HG03066 (cell line): ENCODE results near the gene ERC2.

Source experiments
- ATAC-seq: cut with Tn5 transposase; IDR thresholded peaks from one replicate; pipeline ENCODE4 v1.9.1; 2021; ENCODE audit warnings: low read depth; ENCODE audit not compliant: unreplicated experiment

Gene ERC2

GRCh38 chr3:55482496-55483195 lies 985.6 kb downstream of the ERC2 start:
- no peak for ATAC-seq

GRCh38 chr3:55481744-55482495 lies 986.3 kb downstream of the ERC2 start:
- ATAC-seq = no peak

GRCh38 chr3:55480911-55481743 lies 987.1 kb downstream of the ERC2 start:
- ATAC-seq = no peak

GRCh38 chr3:55477306-55478303 lies 990.7 kb downstream of the ERC2 start:
- ATAC-seq = no peak

GRCh38 chr3:55476515-55476914 lies 991.8 kb downstream of the ERC2 start:
- no peak for ATAC-seq

- no peak for ATAC-seq
Measured at GRCh38 chr3:55474213-55474632, 994.0 kb downstream of the ERC2 start.

GRCh38 chr3:55473788-55474187 lies 994.5 kb downstream of the ERC2 start:
- no peak for ATAC-seq

- no peak for ATAC-seq
Measured at GRCh38 chr3:55471522-55472280, 996.6 kb downstream of the ERC2 start.

- ATAC-seq = no peak
Measured at GRCh38 chr3:55471084-55471483, 997.2 kb downstream of the ERC2 start.

- ATAC-seq = no peak
Measured at GRCh38 chr3:55469957-55470526, 998.2 kb downstream of the ERC2 start.

- ATAC-seq = no peak
Measured at GRCh38 chr3:55468251-55468650, 1000.0 kb downstream of the ERC2 start.

GRCh38 chr3:55467099-55467498 lies 1001.2 kb downstream of the ERC2 start:
- no peak for ATAC-seq

GRCh38 chr3:55466526-55466925 lies 1001.7 kb downstream of the ERC2 start:
- ATAC-seq = no peak

GRCh38 chr3:55461896-55462295 lies 1006.4 kb downstream of the ERC2 start:
- no peak for ATAC-seq

GRCh38 chr3:55459838-55460237 lies 1008.4 kb downstream of the ERC2 start:
- ATAC-seq = no peak
